SU-DHL-6 (cell line): ENCODE measurements around the gene LRRC8E.

ENCODE experiments used
- H2AFZ ChIP-seq: fragments of 200-600 bp; sonication (generic); 2 replicates; pipeline ENCODE4 v1.6.1; 2014; ENCODE audit warnings: low read depth, mild to moderate bottlenecking, moderate library complexity, mixed read lengths, antibody characterized with exemption, low read length; ENCODE audit not compliant: severe bottlenecking
- H3F3A ChIP-seq: fragments of 200-600 bp; shearing (Covaris generic); 2 replicates; pipeline ENCODE4 v1.6.0; 2016; ENCODE audit warnings: antibody characterized with exemption, mild to moderate bottlenecking; ENCODE audit not compliant: insufficient read depth
- H3K27ac ChIP-seq: fragments of 200-600 bp; sonication (generic); 2 replicates; pipeline ENCODE4 v1.5.1; 2016; ENCODE audit warnings: low read depth, mild to moderate bottlenecking, low read length, moderate library complexity, mixed read lengths
- H3K27me3 ChIP-seq: fragments of 200-600 bp; sonication (generic), shearing (Covaris generic); 2 replicates; pipeline ENCODE4 v1.6.0; 2014; ENCODE audit warnings: mild to moderate bottlenecking, low read length
- H3K36me3 ChIP-seq: fragments of 200-600 bp; sonication (generic); 2 replicates; pipeline ENCODE4 v1.6.1; 2014; ENCODE audit warnings: mild to moderate bottlenecking, low read length, mixed read lengths
- H3K4me2 ChIP-seq: fragments of 300-600, 200-600 bp; shearing (Covaris generic), sonication (generic); 2 replicates; pipeline ENCODE4 v1.6.0; 2014; ENCODE audit warnings: low read length, low read depth, mild to moderate bottlenecking; ENCODE audit not compliant: poor library complexity, severe bottlenecking
- H3K4me3 ChIP-seq: fragments of 200-600 bp; sonication (generic); 2 replicates; pipeline ENCODE4 v1.5.1; 2014; ENCODE audit warnings: antibody characterized with exemption, low read length, mild to moderate bottlenecking, mixed read lengths; ENCODE audit not compliant: insufficient read depth, poor library complexity, severe bottlenecking
- H3K79me2 ChIP-seq: fragments of 200-600 bp; sonication (generic); 2 replicates; pipeline ENCODE4 v1.6.1; 2014; ENCODE audit warnings: mild to moderate bottlenecking, low read length, moderate library complexity; ENCODE audit not compliant: insufficient read depth
- H3K9ac ChIP-seq: fragments of 200-600 bp; sonication (generic); 2 replicates; pipeline ENCODE4 v1.7.0; 2014; ENCODE audit warnings: mild to moderate bottlenecking, low read length
- H3K9me2 ChIP-seq: fragments of 200-600 bp; sonication (generic); replicated peaks from 2 replicates; pipeline ENCODE4 v1.6.1; 2014; ENCODE audit warnings: low read length; ENCODE audit not compliant: insufficient read depth
- H3K9me3 ChIP-seq: fragments of 200-600 bp; sonication (generic); 2 replicates; pipeline ENCODE4 v1.6.1; 2014; ENCODE audit warnings: low read length, mixed read lengths; ENCODE audit not compliant: insufficient read depth
- H4K20me1 ChIP-seq: fragments of 200-600 bp; sonication (generic); 2 replicates; pipeline ENCODE4 v1.6.1; 2014; ENCODE audit warnings: low read depth, mild to moderate bottlenecking, antibody characterized with exemption, low read length, moderate library complexity, mixed read lengths
- EZH2phosphoT487 ChIP-seq: fragments of 200-600 bp; sonication (generic), shearing (Covaris generic); conservative IDR thresholded peaks from 2 replicates; pipeline ENCODE4 v1.6.1; 2018; ENCODE audit warnings: mild to moderate bottlenecking, antibody characterized with exemption, low read length, moderate library complexity, mixed read lengths
- TF ChIP-seq, protein P1 (sequence below): fragments of 200-600 bp; sonication (generic); IDR thresholded peaks from one replicate; pipeline ENCODE4 v1.5.1; 2017; ENCODE audit warnings: antibody characterized with exemption, mild to moderate bottlenecking, low read length, moderate library complexity; ENCODE audit not compliant: insufficient read depth, poor library complexity, severe bottlenecking

Gene LRRC8E

DNA sequence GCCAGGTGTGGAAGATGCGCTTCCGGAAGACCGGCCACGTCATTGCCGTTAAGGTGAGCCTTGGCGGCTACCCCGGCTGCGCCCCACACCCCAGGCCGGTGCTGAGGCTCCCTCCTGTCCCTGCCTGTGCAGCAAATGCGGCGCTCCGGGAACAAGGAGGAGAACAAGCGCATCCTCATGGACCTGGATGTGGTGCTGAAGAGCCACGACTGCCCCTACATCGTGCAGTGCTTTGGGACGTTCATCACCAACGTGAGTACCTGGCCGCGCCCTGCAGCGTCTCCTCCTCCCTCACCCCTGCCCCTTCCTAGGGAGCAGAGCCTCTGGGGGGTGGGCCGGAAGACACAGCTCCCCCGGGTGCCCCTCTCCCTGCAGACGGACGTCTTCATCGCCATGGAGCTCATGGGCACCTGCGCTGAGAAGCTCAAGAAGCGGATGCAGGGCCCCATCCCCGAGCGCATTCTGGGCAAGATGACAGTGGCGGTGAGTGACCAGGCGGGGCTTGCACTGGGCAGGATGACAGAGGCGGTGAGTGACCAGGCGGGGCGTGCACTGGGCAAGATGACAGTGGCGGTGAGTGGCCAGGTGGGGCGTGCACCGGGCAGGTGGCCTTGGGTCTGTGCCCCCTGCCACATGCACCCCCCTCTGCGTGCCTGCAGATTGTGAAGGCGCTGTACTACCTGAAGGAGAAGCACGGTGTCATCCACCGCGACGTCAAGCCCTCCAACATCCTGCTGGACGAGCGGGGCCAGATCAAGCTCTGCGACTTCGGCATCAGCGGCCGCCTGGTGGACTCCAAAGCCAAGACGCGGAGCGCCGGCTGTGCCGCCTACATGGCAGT is 22.2 kb downstream of the LRRC8E start:
- Histone ChIP-seq H2AFZ (no peak overlapping the region), H3K4me3 (no peak overlapping the region), H3F3A (0 out of 2 replicates have a peak, but pooled peaks cover 3% of the 10 kb centered on the region), H3K4me2 (no peak overlapping the region), H3K27me3 (no peaks in the 10 kb centered on the region), H4K20me1 (no peaks in the 10 kb centered on the region), H3K79me2 (peaks cover 13% of the 10 kb centered on the region), H3K9ac (no peak overlapping the region), H3K9me3 (no peaks in the 10 kb centered on the region), H3K36me3 (no peaks in the 10 kb centered on the region), H3K9me2 (no peaks in the 10 kb centered on the region), H3K27ac (no peak overlapping the region)
- no peak for TF ChIP-seq EZH2phosphoT487
- TF ChIP-seq, protein P1, sequence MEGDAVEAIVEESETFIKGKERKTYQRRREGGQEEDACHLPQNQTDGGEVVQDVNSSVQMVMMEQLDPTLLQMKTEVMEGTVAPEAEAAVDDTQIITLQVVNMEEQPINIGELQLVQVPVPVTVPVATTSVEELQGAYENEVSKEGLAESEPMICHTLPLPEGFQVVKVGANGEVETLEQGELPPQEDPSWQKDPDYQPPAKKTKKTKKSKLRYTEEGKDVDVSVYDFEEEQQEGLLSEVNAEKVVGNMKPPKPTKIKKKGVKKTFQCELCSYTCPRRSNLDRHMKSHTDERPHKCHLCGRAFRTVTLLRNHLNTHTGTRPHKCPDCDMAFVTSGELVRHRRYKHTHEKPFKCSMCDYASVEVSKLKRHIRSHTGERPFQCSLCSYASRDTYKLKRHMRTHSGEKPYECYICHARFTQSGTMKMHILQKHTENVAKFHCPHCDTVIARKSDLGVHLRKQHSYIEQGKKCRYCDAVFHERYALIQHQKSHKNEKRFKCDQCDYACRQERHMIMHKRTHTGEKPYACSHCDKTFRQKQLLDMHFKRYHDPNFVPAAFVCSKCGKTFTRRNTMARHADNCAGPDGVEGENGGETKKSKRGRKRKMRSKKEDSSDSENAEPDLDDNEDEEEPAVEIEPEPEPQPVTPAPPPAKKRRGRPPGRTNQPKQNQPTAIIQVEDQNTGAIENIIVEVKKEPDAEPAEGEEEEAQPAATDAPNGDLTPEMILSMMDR: no peak

DNA sequence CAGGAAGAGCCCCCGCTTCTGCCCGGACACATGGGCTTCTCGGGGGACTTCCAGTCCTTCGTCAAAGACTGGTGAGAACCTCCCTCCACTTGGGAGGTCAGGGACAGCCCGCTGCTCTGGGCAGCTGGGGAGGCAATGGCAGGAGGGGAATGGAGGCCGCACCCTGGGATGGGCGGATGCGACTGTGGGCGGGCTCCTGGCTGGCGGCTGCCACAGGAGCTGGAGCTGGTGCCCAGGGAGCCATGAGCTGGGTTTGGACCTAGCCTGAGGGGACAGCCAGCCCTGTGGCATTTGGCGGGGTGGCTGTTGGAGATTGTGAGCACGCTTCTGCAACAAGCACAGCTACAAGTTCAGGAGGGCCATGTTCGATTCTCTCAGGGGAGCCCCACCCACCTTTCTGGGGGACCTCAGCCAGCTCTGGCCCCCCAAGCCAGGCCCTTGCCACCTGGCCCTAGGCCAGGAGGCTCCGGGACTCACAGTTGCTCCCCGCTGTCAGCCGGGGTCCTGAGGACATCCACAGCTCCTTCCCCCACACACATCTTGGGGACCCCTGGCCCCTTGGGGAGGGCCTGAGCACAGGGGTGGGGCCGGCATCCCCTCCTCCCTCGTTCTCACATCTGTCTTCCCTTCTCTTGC is 23.3 kb downstream of the LRRC8E start:
- no peak overlapping the region for H2AFZ ChIP-seq
- no peak overlapping the region for H3K27ac ChIP-seq
- no peak overlapping the region for H3K4me2 ChIP-seq
- H3K9ac ChIP-seq: no peak overlapping the region
- no peaks in the 10 kb centered on the region for H4K20me1 ChIP-seq
- H3K9me2 ChIP-seq: no peaks in the 10 kb centered on the region
- H3K27me3 ChIP-seq: no peaks in the 10 kb centered on the region
- no peaks in the 10 kb centered on the region for H3K9me3 ChIP-seq
- H3K79me2 ChIP-seq: peaks cover 4% of the 10 kb centered on the region; the same call in 1 of the 2 replicates
- no peak for TF ChIP-seq EZH2phosphoT487
- TF ChIP-seq, protein P1: no peak
- 0 out of 2 replicates have a peak, but pooled peaks cover 3% of the 10 kb centered on the region for H3F3A ChIP-seq
- no peaks in the 10 kb centered on the region for H3K36me3 ChIP-seq
- H3K4me3 ChIP-seq: no peak overlapping the region

DNA sequence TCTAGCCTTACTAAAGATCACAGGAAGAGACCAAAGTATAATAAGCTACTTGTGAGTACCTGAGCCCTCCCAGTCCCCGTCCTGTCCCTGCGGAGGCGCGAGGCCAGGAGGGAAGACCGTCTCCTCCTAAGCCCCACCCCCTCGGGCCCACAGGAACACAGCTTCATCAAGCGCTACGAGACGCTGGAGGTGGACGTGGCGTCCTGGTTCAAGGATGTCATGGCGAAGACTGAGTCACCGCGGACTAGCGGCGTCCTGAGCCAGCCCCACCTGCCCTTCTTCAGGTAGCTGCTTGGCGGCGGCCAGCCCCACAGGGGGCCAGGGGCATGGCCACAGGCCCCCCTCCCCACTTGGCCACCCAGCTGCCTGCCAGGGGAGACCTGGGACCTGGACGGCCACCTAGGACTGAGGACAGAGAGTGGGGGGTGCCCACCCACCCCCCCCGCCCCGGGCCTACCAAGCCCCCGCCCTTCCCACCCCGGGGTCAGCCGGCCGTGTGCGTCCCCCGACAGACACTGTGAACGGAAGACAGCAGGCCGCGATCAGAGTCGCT is 23.9 kb downstream of the LRRC8E start:
- no peak overlapping the region for H3K27ac ChIP-seq
- no peaks in the 10 kb centered on the region for H3K36me3 ChIP-seq
- no peak overlapping the region for H3K9ac ChIP-seq
- no peak overlapping the region for H2AFZ ChIP-seq
- H3K4me2 ChIP-seq: no peak overlapping the region
- H3F3A ChIP-seq: 0 out of 2 replicates have a peak, but pooled peaks cover 3% of the 10 kb centered on the region
- no peak for TF ChIP-seq EZH2phosphoT487
- TF ChIP-seq, protein P1: no peak
- H3K79me2 ChIP-seq: peaks cover 4% of the 10 kb centered on the region; the same call in 1 of the 2 replicates
- no peak overlapping the region for H3K4me3 ChIP-seq
- H3K27me3 ChIP-seq: no peaks in the 10 kb centered on the region
- no peaks in the 10 kb centered on the region for H3K9me3 ChIP-seq
- H4K20me1 ChIP-seq: no peaks in the 10 kb centered on the region
- no peaks in the 10 kb centered on the region for H3K9me2 ChIP-seq
